Measurements from ENCODE around the gene NSUN2.
"Not testable (repeated sequence)": the region's sequence is repeated elsewhere in the genome, so short reads cannot be mapped to it uniquely, and the experiment has no call there.

Gene NSUN2

GRCh38 chr5:6632888-6633468 is at the start of gene NSUN2, which contains the start of gene SRD5A1:
NSUN2 (minus strand) TSS chr5:6633044; CDS start chr5:6632979, 65 bp downstream.
SRD5A1 (plus strand) TSS chr5:6633440; CDS start chr5:6633577, 137 bp downstream.
- peak; percentile 73 to 89 (median 84) for DNase-seq (ENCODE audit: low read depth in 3 of 3)

- no peak for DNase-seq (ENCODE audit: low read depth in 3 of 3)
Observed at GRCh38 chr5:6682239-6682638, 49.4 kb upstream of the NSUN2 start.

DNA sequence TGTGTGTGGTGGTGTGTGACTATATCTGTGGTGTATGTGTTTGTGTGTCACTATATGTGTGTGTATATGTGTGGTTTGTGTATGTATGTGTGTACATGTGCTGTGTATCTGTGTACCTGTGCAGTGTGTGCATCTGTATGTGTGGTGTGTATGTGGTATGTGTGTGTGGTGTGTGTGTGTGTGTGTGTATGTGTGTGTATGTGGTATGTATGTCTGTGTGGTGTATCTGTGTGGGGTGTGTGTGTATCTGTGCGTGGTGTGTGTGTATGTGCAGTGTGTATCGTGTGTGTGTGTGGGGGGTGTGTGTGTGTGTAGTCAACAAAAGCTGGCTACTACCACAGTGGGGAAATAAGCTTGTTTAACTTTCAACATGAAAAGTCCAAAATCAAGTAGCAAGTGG is 48.8 kb upstream of the NSUN2 start:
- DNase-seq (ENCODE audit: low read depth in 3 of 3), result no peak

GRCh38 chr5:6680922-6681321 is 48.1 kb upstream of the NSUN2 start:
- no peak for DNase-seq (ENCODE audit: low read depth in 3 of 3)

- DNase-seq (ENCODE audit: low read depth in 3 of 3), result no peak
Observed at GRCh38 chr5:6678385-6678784, 45.5 kb upstream of the NSUN2 start.

DNA sequence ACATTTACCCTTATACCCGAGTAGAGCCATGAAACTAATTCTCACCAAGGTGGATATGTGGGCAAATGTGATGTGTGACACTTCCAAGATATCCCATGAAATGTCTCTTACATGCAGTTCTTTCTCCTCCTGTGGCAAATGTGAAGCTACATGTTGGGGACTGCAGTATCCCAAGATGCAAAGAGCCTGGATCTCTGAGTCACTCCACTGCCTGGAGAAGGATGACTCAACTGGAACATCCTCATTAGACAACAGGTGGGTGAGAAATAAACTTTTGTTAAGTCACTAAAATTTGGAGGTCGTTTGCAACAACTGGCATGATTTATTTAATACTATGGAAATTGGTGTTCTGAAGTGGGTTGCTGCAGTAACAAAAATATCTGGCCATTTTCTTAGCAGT is 43.9 kb upstream of the NSUN2 start:
- DNase-seq (ENCODE audit: low read depth in 3 of 3), result no peak

DNA sequence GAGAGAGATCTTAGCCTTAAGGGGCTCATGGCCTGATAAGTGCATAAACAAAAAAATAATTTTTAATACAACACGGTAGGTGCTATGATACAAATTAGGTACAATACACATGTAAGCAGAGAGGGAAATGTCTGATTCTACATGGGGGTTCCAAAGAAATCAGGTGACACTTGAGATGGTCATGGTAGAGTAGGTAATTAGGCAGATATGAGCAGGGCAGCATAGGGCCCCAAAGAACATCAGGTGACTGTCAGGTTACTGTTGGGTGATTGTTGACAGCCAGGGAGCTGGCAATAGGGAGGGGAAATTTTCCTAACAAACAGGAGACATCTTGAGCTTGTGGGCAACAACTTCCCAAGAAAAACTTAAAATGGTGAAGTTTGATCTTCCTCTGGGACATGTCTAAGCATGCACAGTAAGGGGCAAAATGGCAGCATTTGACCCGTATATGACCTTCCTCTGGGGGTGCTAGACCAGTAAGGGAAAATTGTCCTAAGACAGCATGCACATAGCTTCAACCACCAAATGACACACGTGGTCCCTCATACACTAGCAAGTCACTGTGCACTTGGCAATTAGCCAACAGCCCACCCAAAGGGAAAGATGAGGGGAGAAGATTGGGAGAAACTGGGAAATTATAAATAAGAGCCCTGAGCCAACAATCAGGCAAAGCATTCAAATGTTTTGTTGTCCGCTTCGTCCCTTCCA is 43.1 kb upstream of the NSUN2 start:
- DNase-seq (ENCODE audit: low read depth in 3 of 3), result no peak

GRCh38 chr5:6674886-6675285 is 42.0 kb upstream of the NSUN2 start:
- DNase-seq (ENCODE audit: low read depth in 3 of 3), result no peak

DNA sequence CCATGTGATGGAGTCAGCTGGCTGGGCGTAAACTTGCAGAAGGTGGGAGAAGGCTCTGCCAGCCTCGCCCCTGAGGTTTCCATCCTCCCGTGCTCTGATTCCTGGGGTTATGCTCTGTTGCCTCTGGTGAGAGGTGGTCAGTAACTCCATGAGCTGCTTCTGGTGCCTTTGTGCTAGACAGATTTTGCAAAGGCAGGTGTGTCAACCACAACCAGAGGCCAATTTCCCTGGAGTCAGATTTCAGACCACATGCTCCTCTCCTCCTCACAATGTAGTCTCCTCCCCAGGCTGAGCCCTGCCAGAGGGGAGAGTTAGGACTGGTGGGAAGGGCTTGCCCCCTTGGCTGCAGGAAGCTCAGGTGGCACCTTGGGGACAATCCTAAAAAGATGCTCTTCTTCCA is 41.6 kb upstream of the NSUN2 start:
- no peak for DNase-seq (ENCODE audit: low read depth in 3 of 3)

- DNase-seq (ENCODE audit: low read depth in 3 of 3), result no peak
Observed at GRCh38 chr5:6673963-6674362, 41.1 kb upstream of the NSUN2 start.

DNA sequence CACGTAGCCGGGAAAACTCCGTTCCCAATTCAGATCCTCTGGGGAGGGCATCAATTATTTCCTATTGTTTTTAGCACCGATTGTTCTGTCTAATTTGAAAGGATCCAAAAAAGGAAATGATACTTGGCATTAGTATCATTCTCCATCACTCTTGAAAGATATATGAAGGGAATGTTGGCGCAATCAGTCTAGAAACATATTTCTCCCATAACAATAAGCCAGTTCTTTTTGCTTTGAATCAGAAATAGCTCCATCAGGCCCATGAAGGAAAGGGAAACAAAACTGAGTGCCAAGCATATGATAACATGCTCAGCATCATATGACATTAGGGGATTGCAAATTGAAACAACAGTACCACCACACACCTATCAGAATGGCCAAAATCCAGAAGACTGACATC is 40.2 kb upstream of the NSUN2 start:
- no peak for DNase-seq (ENCODE audit: low read depth in 3 of 3)

GRCh38 chr5:6668717-6669116 is 35.9 kb upstream of the NSUN2 start:
- not testable (repeated sequence) for DNase-seq (ENCODE audit: low read depth in 3 of 3)

DNA sequence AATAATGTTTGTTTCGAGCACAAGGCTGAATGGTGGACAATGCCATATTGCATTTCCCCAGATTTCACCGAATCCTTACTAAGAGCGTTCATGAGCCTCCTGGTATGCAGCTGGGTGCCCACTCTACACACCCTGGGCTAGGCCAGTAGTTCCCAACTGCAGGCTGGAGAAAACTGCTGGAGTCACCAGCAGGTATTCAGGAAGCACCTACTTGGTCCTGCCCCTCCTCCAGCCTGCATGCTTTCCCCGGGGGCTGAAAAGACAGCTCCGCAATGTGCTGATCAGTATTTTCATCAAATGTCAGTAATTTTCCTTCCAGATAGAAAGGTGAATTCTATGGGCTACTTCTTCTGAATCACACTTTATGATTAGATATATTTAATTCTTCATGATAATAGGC is 34.8 kb upstream of the NSUN2 start:
- DNase-seq (ENCODE audit: low read depth in 3 of 3), result no peak

GRCh38 chr5:6666762-6667161 is 33.9 kb upstream of the NSUN2 start:
- no peak for DNase-seq (ENCODE audit: low read depth in 3 of 3)

- no peak for DNase-seq (ENCODE audit: low read depth in 3 of 3)
Observed at GRCh38 chr5:6660688-6661087, 27.8 kb upstream of the NSUN2 start.

DNA sequence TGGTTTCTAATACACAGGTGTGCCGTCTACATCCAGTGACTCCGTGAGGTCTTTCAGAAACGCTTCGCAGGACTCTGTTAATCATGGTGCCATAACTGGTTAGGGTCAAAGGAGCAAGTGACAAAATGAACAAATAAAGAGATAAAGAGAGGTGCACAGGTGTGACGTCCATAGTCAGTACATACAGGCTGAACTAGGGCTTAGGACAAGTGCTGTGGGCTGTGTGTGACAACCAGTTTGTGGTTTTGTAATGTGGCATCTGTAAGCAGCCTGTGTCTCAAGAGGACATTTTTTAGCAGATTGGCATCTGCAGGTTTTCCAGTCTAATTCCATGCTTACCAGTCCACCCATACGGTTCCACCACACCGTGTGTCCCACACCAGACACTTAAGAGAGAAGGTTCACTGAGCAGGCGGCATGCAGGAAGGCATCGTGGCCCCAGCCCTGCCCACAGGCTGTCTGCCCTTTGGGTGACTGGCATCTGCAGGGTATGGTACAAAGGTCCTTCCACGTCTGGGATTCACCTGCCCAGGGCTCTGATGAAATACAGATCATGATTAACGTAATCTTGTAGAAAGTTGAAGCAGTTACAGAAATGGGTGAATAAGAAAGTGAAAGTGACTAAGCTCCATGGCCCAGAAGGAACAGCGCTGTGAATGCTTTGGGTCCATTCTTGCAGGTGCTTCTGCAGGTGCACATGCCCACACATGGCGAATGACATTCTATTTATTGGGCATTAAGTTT is 27.3 kb upstream of the NSUN2 start:
- DNase-seq (ENCODE audit: low read depth in 3 of 3), result no peak

- DNase-seq (ENCODE audit: low read depth in 3 of 3), result no peak
Observed at GRCh38 chr5:6656680-6657079, 23.8 kb upstream of the NSUN2 start.

DNA sequence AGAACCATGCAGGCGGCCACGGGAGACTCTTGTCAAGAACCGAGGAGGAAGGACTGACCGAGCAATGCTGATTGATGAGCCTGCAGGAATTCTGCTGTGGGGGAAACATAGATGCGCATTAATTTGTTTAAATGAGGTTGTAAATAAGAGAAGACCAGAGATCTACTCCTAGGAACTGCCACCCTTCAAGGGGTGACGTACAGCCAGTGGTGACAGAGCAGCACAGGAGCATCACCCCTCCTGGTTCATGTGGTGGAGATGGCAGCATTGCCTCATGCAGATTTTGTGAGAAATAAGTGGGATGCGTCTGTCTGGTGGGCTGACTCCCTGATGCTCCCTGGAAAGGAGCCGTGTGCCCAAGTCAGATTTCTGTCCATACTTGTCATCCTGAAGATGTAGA is 22.6 kb upstream of the NSUN2 start:
- no peak for DNase-seq (ENCODE audit: low read depth in 3 of 3)

GRCh38 chr5:6652025-6652424 is 19.2 kb upstream of the NSUN2 start:
- no peak for DNase-seq (ENCODE audit: low read depth in 3 of 3)

DNA sequence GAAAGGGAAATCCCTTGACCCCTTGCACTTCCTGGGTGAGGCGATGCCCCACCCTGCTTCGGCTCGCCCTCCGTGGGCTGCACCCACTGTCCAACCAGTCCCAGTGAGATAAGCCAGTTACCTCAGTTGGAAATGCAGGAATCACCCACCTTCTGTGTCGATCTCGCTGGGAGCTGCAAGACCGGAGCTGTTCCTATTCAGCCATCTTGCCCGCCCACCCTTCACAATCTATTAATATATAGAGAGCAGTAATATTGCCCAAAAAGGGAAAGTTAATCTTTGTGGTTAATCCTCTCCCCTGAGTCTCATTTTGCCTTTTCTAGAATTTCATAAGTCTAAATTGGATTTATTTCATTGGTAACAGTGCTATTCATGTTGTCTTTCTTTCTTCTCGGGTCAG is 16.8 kb upstream of the NSUN2 start:
- no peak for DNase-seq (ENCODE audit: low read depth in 3 of 3)

- no peak for DNase-seq (ENCODE audit: low read depth in 3 of 3)
Observed at GRCh38 chr5:6649186-6649585, 16.3 kb upstream of the NSUN2 start.

GRCh38 chr5:6645571-6646362 is 12.9 kb upstream of the NSUN2 start:
- not testable (repeated sequence) for DNase-seq (ENCODE audit: low read depth in 3 of 3)
